HepG2 (cell line): ENCODE measurements around the gene ZNF524. TPM values are rescaled to one million over a fixed set of nuclear protein-coding genes. Genes with fewer than 3 reads are reported as not detected.
A peak's percentile ranks its signal among the peaks of the same experiment; 100 is the strongest.

ENCODE experiments used
- EHMT2 ChIP-seq: fragments of 200-600 bp; sonication (generic); IDR thresholded peaks from 2 replicates; pipeline ENCODE4 v1.7.0; 2017; ENCODE audit warnings: antibody characterized with exemption, low read depth, low read length, borderline replicate concordance
- EZH2 ChIP-seq: conservative IDR thresholded peaks from 2 replicates; pipeline ENCODE4 v1.6.1; 2012; ENCODE audit warnings: mild to moderate bottlenecking, low read depth, low read length, moderate library complexity
- FOXA3 ChIP-seq: IDR thresholded peaks from 2 replicates; pipeline ENCODE4 v1.6.1; 2016; ENCODE audit warnings: missing genetic modification reagents, missing compliant biosample characterization
- GATAD1 ChIP-seq: IDR thresholded peaks from 2 replicates; pipeline ENCODE4 v1.6.1; 2016; ENCODE audit warnings: missing genetic modification reagents, missing compliant biosample characterization
- HOMEZ ChIP-seq: IDR thresholded peaks from 2 replicates; pipeline ENCODE4 v1.6.1; 2016; ENCODE audit warnings: low read depth
- JUND ChIP-seq: sonication (generic); formaldehyde crosslinking; IDR thresholded peaks from 2 replicates; pipeline ENCODE4 v1.8.0; 2022; ENCODE audit warnings: mild to moderate bottlenecking, missing genetic modification reagents
- MEF2D ChIP-seq: sonication (generic); formaldehyde crosslinking; IDR thresholded peaks from 2 replicates; pipeline ENCODE4 v1.5.1; 2020; ENCODE audit warnings: mild to moderate bottlenecking, missing genetic modification reagents
- MIER3 ChIP-seq: IDR thresholded peaks from 2 replicates; pipeline ENCODE4 v1.6.1; 2016; ENCODE audit warnings: missing compliant biosample characterization, borderline replicate concordance
- NPAS2 ChIP-seq: sonication (generic); formaldehyde crosslinking; IDR thresholded peaks from 2 replicates; pipeline ENCODE4 v1.8.0; 2022; ENCODE audit warnings: mild to moderate bottlenecking, missing genetic modification reagents, borderline replicate concordance
- RBM22 ChIP-seq: fragments of 200-400 bp; formaldehyde crosslinking; optimal IDR thresholded peaks from 2 replicates; pipeline ENCODE3; 2017; ENCODE audit warnings: mild to moderate bottlenecking, low read length, moderate library complexity
- SAP130 ChIP-seq: IDR thresholded peaks from 2 replicates; pipeline ENCODE4 v1.6.1; 2016; ENCODE audit warnings: low read depth
- ZBTB42 ChIP-seq: sonication (generic); formaldehyde crosslinking; IDR thresholded peaks from 2 replicates; pipeline ENCODE4 v1.5.0; 2020; ENCODE audit warnings: mild to moderate bottlenecking, missing genetic modification reagents
- ZC3H4 ChIP-seq: sonication (generic); formaldehyde crosslinking; IDR thresholded peaks from 2 replicates; pipeline ENCODE4 v1.4.0; 2020; ENCODE audit warnings: missing genetic modification reagents, borderline replicate concordance
- ZFP36L2 ChIP-seq: sonication (generic); formaldehyde crosslinking; IDR thresholded peaks from 2 replicates; pipeline ENCODE4 v1.4.0; 2020; ENCODE audit warnings: missing genetic modification reagents
- ZNF12 ChIP-seq: sonication (generic); formaldehyde crosslinking; IDR thresholded peaks from 2 replicates; pipeline ENCODE4 v1.5.0; 2020; ENCODE audit warnings: missing genetic modification reagents
- ZNF251 ChIP-seq: sonication (generic); formaldehyde crosslinking; IDR thresholded peaks from 2 replicates; pipeline ENCODE4 v1.9.0; 2021; ENCODE audit warnings: mild to moderate bottlenecking, missing genetic modification reagents
- ZNF354B ChIP-seq: sonication (generic); formaldehyde crosslinking; IDR thresholded peaks from 2 replicates; pipeline ENCODE4 v1.8.0; 2022; ENCODE audit warnings: mild to moderate bottlenecking, missing genetic modification reagents
- ZNF558 ChIP-seq: sonication (generic); formaldehyde crosslinking; IDR thresholded peaks from 2 replicates; pipeline ENCODE4 v1.9.0; 2022; ENCODE audit warnings: mild to moderate bottlenecking, missing genetic modification reagents, borderline replicate concordance
- ZNF614 ChIP-seq: IDR thresholded peaks from 2 replicates; pipeline ENCODE4 v1.6.1; 2018; ENCODE audit warnings: missing biosample characterization, missing genetic modification reagents, inconsistent platforms, borderline replicate concordance
- ZNF784 ChIP-seq: sonication (generic); formaldehyde crosslinking; IDR thresholded peaks from 2 replicates; pipeline ENCODE4 v1.5.1; 2020; ENCODE audit warnings: missing genetic modification reagents, mild to moderate bottlenecking, borderline replicate concordance
- ZSCAN30 ChIP-seq: sonication (generic); formaldehyde crosslinking; IDR thresholded peaks from 2 replicates; pipeline ENCODE4 v1.5.0; 2020; ENCODE audit warnings: mild to moderate bottlenecking, missing genetic modification reagents
- polyA plus RNA-seq, 8 experiments: library from polyadenylated mRNA; depleted of rRNA in 3 of 8; stranded (reverse) in 7 of 8; unstranded in 1 of 8; fragments of >200 nt; fragmentation: Illumina TruSeq in 4 of 8; extraction: Trizol in 4 of 8; gene quantifications; 2 replicates each; pipeline versions ENCODE4 v1.2.1 to v1.2.3, GENCODE V29; 2011 to 2016; ENCODE audit warnings: low read depth in 4 of 8, missing spikeins in 1 of 8, mixed read lengths in 1 of 8; ENCODE audit not compliant: insufficient read depth in 1 of 8
- total RNA-seq, 5 experiments: library from RNA; depleted of rRNA; stranded (reverse); fragments of >200 nt; fragmentation: Illumina TruSeq; extraction: Trizol; gene quantifications; 2 replicates each; pipeline ENCODE4 v1.2.3, GENCODE V29; 2016; ENCODE audit warnings: low read depth in 1 of 5
- TF ChIP-seq, protein P1 (sequence below): sonication (generic); formaldehyde crosslinking; IDR thresholded peaks from 2 replicates; pipeline ENCODE4 v1.8.1; 2023; ENCODE audit warnings: mild to moderate bottlenecking, missing genetic modification reagents
- TF ChIP-seq, protein P2 (sequence below): IDR thresholded peaks from 2 replicates; pipeline ENCODE4 v1.6.1; 2016
- TF ChIP-seq, protein P3 (sequence below): IDR thresholded peaks from 2 replicates; pipeline ENCODE4 v1.6.1; 2016; ENCODE audit warnings: missing compliant biosample characterization, missing genetic modification reagents, borderline replicate concordance

The ZNF524 gene
- total and polyA plus RNA-seq, 2 of the 13 experiments (the other 11 are each of a cell fraction or from before 2014, with no cell fraction given): 3.2 to 4.6 TPM

GRCh38 chr19:55554741-55555152, 45.3 kb upstream of the ZNF524 start (continued):
- TF ChIP-seq ZNF784 (CRISPR knock-in tag) (no peak), JUND (CRISPR knock-in tag) (0 out of 2 replicates have a peak, but pooled peaks have one; percentile 6), ZBTB42 (CRISPR knock-in tag) (no peak), ZC3H4 (CRISPR knock-in tag) (no peak), SAP130 (CRISPR knock-in tag) (peak; percentile 62), ZNF614 (CRISPR knock-in tag) (peak; percentile 35; the same call in 1 of the 2 replicates), ZNF558 (CRISPR knock-in tag) (no peak), ZNF251 (CRISPR knock-in tag) (no peak), FOXA3 (CRISPR knock-in tag) (0 out of 2 replicates have a peak, but pooled peaks have one; percentile 24), EHMT2 (no peak), ZFP36L2 (CRISPR knock-in tag) (no peak), MEF2D (CRISPR knock-in tag) (peak; percentile 47; the same call in 1 of the 2 replicates), RBM22 (no peak), MIER3 (CRISPR knock-in tag) (peak; percentile 48; the same call in 1 of the 2 replicates), ZSCAN30 (CRISPR knock-in tag) (no peak), EZH2 (no peak), ZNF12 (CRISPR knock-in tag) (no peak), ZNF354B (CRISPR knock-in tag) (no peak), NPAS2 (CRISPR knock-in tag) (no peak), GATAD1 (CRISPR knock-in tag) (no peak), HOMEZ (CRISPR knock-in tag) (no peak)
- TF ChIP-seq, protein P1, sequence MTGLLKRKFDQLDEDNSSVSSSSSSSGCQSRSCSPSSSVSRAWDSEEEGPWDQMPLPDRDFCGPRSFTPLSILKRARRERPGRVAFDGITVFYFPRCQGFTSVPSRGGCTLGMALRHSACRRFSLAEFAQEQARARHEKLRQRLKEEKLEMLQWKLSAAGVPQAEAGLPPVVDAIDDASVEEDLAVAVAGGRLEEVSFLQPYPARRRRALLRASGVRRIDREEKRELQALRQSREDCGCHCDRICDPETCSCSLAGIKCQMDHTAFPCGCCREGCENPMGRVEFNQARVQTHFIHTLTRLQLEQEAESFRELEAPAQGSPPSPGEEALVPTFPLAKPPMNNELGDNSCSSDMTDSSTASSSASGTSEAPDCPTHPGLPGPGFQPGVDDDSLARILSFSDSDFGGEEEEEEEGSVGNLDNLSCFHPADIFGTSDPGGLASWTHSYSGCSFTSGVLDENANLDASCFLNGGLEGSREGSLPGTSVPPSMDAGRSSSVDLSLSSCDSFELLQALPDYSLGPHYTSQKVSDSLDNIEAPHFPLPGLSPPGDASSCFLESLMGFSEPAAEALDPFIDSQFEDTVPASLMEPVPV (CRISPR knock-in tag): no peak
- TF ChIP-seq, protein P2, sequence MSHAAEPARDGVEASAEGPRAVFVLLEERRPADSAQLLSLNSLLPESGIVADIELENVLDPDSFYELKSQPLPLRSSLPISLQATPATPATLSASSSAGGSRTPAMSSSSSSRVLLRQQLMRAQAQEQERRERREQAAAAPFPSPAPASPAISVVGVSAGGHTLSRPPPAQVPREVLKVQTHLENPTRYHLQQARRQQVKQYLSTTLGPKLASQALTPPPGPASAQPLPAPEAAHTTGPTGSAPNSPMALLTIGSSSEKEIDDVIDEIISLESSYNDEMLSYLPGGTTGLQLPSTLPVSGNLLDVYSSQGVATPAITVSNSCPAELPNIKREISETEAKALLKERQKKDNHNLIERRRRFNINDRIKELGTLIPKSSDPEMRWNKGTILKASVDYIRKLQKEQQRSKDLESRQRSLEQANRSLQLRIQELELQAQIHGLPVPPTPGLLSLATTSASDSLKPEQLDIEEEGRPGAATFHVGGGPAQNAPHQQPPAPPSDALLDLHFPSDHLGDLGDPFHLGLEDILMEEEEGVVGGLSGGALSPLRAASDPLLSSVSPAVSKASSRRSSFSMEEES: no peak
- TF ChIP-seq, protein P3, sequence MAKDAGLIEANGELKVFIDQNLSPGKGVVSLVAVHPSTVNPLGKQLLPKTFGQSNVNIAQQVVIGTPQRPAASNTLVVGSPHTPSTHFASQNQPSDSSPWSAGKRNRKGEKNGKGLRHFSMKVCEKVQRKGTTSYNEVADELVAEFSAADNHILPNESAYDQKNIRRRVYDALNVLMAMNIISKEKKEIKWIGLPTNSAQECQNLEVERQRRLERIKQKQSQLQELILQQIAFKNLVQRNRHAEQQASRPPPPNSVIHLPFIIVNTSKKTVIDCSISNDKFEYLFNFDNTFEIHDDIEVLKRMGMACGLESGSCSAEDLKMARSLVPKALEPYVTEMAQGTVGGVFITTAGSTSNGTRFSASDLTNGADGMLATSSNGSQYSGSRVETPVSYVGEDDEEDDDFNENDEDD (CRISPR knock-in tag): no peak
